GM19328 (cell line): ENCODE measurements around the gene KLK15.

Experiments used
- ATAC-seq: cut with Tn5 transposase; IDR thresholded peaks from one replicate; pipeline ENCODE4 v1.9.1; 2021; ENCODE audit warnings: mild to moderate bottlenecking, moderate library complexity; ENCODE audit not compliant: unreplicated experiment

KLK15 gene

GRCh38 chr19:50779504-50780457 is 53.6 kb downstream of the KLK15 start:
- no peak for ATAC-seq

- no peak for ATAC-seq
Observed at GRCh38 chr19:50778906-50779430, 54.4 kb downstream of the KLK15 start.

- ATAC-seq: no peak
Observed at GRCh38 chr19:50777830-50778303, 55.5 kb downstream of the KLK15 start.

DNA sequence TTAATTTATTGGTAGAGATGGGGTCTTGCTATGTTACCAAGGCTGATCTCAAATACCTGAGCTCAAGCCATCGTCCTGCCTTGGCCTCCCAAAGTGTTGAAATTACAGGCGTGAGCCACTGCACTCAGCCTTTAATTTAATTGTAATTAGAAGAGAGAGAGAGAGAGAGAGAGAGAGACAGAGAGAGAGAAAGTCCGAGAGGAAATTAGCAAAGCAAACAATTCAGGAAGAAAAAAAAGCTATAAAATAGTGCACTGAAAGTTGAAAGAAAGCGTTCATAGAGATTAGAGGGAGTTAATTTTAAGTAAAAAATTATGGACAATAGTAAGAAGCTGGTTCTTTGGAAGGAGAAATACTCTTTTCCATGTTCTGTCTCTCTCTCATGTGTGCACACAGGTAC is 56.1 kb downstream of the KLK15 start:
- no peak for ATAC-seq

DNA sequence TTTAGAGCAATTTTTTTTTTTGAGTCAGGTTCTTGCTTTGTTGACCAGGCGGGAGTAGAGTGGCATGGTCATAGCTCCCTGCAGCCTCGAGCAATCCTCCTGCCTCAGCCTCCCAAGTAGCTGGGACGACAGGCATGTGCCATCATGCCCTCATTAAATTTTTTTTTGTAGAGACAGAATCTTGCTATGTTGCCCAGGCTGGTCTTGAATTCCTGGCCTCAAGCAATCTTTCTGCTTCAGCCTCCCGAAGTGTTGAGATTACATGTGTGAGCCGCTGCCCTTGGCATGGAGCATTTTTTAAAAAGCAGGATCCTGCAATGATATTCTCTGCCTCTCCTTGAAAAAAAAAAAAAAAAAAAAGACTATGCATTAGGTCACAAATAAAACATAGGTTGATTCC is 57.2 kb downstream of the KLK15 start:
- ATAC-seq: no peak
